ENCODE data around the gene ECEL1.
"Not testable (repeated sequence)": the region's sequence is repeated elsewhere in the genome, so short reads cannot be mapped to it uniquely, and the experiment has no call there.

The ECEL1 gene

GRCh38 chr2:232457121-232458011, 30.3 kb downstream of the ECEL1 start:
- H3K4me1 Mint-ChIP-seq = no peaks in the 10 kb centered on the region
- DNase-seq (ENCODE audit: low spot score in 2 of 2) (no peak), ATAC-seq (ENCODE audit: low read depth) (no peak)
- H3K4me3 Mint-ChIP-seq = no peak overlapping the region
- no peaks in the 10 kb centered on the region for H3K9me3 Mint-ChIP-seq
- no peaks in the 10 kb centered on the region for H3K36me3 Mint-ChIP-seq
- no peak overlapping the region for H3K27ac Mint-ChIP-seq
- peaks cover 10% of the 10 kb centered on the region for H3K27me3 Mint-ChIP-seq

GRCh38 chr2:232456296-232457120, 31.1 kb downstream of the ECEL1 start:
- ATAC-seq (ENCODE audit: low read depth) (no peak), DNase-seq (ENCODE audit: low spot score in 2 of 2) (no peak)
- H3K27ac Mint-ChIP-seq = no peak overlapping the region
- no peak overlapping the region for H3K4me3 Mint-ChIP-seq
- H3K9me3 Mint-ChIP-seq = no peaks in the 10 kb centered on the region
- no peaks in the 10 kb centered on the region for H3K36me3 Mint-ChIP-seq
- no peaks in the 10 kb centered on the region for H3K4me1 Mint-ChIP-seq
- peaks cover 10% of the 10 kb centered on the region for H3K27me3 Mint-ChIP-seq

GRCh38 chr2:232455426-232456255, 32.0 kb downstream of the ECEL1 start, which contains the start of gene ALPI:
ALPI (plus strand) TSS chr2:232456153; CDS start chr2:232456200, 47 bp downstream.
- DNase-seq (ENCODE audit: low spot score in 2 of 2) (no peak), ATAC-seq (ENCODE audit: low read depth) (no peak)
- H3K9me3 Mint-ChIP-seq = no peaks in the 10 kb centered on the region
- H3K4me3 Mint-ChIP-seq = no peak within 1 kb of the TSS
- peaks cover 10% of the 10 kb centered on the region for H3K27me3 Mint-ChIP-seq
- H3K4me1 Mint-ChIP-seq = no peaks in the 10 kb centered on the region
- no peak within 1 kb of the TSS for H3K27ac Mint-ChIP-seq
- H3K36me3 Mint-ChIP-seq = no peaks in the 10 kb centered on the region

GRCh38 chr2:232454630-232455029, 33.0 kb downstream of the ECEL1 start:
- Mint-ChIP-seq H3K4me1 (no peaks in the 10 kb centered on the region), H3K9me3 (no peaks in the 10 kb centered on the region), H3K4me3 (no peak overlapping the region), H3K27ac (no peak overlapping the region), H3K27me3 (peaks cover 5% of the 10 kb centered on the region), H3K36me3 (no peaks in the 10 kb centered on the region)
- ATAC-seq (ENCODE audit: low read depth) (no peak), DNase-seq (ENCODE audit: low spot score in 2 of 2) (no peak)

- not testable (repeated sequence) for ATAC-seq (ENCODE audit: low read depth); DNase-seq (ENCODE audit: low spot score in 2 of 2); H3K4me3 Mint-ChIP-seq; H3K36me3 Mint-ChIP-seq; H3K4me1 Mint-ChIP-seq; H3K27me3 Mint-ChIP-seq; H3K9me3 Mint-ChIP-seq; H3K27ac Mint-ChIP-seq
Measured at GRCh38 chr2:232451645-232452044, 36.0 kb downstream of the ECEL1 start.

GRCh38 chr2:232449964-232450363, 37.7 kb downstream of the ECEL1 start:
- peaks cover 2% of the 10 kb centered on the region for H3K4me1 Mint-ChIP-seq
- ATAC-seq (ENCODE audit: low read depth) = no peak
- H3K27ac Mint-ChIP-seq = no peak overlapping the region
- H3K4me3 Mint-ChIP-seq = no peak overlapping the region
- H3K36me3 Mint-ChIP-seq = no peaks in the 10 kb centered on the region
- H3K9me3 Mint-ChIP-seq = no peaks in the 10 kb centered on the region
- H3K27me3 Mint-ChIP-seq = peaks cover 2% of the 10 kb centered on the region
- DNase-seq (ENCODE audit: low spot score in 2 of 2) = no peak

DNA sequence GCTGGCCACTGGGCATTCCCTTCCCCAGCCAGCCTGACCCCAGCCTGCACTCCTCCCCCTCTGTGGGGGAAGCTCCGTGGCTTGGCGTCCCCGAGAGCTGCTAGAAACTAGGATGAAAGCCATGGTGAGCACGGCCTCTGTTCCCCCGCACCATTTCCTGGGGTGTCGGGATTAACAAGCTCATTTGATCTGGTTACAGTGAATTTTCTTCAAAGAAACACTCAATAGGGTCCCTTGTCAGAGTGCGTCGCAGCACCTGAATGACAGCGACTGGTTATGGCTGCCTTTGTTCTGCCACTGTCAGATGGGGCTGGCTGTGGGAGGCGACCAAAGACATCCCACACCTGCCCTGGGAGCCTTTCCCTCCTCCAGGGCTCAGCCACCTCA, 39.3 kb downstream of the ECEL1 start:
- no peaks in the 10 kb centered on the region for H3K9me3 Mint-ChIP-seq
- no peak overlapping the region for H3K27ac Mint-ChIP-seq
- no peak overlapping the region for H3K4me3 Mint-ChIP-seq
- peaks cover 2% of the 10 kb centered on the region for H3K27me3 Mint-ChIP-seq
- ATAC-seq (ENCODE audit: low read depth) = no peak
- no peak for DNase-seq (ENCODE audit: low spot score in 2 of 2)
- no peaks in the 10 kb centered on the region for H3K36me3 Mint-ChIP-seq
- H3K4me1 Mint-ChIP-seq = peaks cover 2% of the 10 kb centered on the region

GRCh38 chr2:232447638-232448303, 39.9 kb downstream of the ECEL1 start:
- no peak overlapping the region for H3K4me3 Mint-ChIP-seq
- no peak for ATAC-seq (ENCODE audit: low read depth)
- H3K27ac Mint-ChIP-seq = no peak overlapping the region
- DNase-seq (ENCODE audit: low spot score in 2 of 2) = no peak
- no peaks in the 10 kb centered on the region for H3K9me3 Mint-ChIP-seq
- H3K36me3 Mint-ChIP-seq = no peaks in the 10 kb centered on the region
- H3K27me3 Mint-ChIP-seq = peaks cover 2% of the 10 kb centered on the region
- H3K4me1 Mint-ChIP-seq = peaks cover 2% of the 10 kb centered on the region

GRCh38 chr2:232447091-232447620, 40.5 kb downstream of the ECEL1 start:
- no peak overlapping the region for H3K27ac Mint-ChIP-seq
- peak; percentile 19 for ATAC-seq (ENCODE audit: low read depth)
- no peaks in the 10 kb centered on the region for H3K9me3 Mint-ChIP-seq
- peaks cover 2% of the 10 kb centered on the region for H3K27me3 Mint-ChIP-seq
- no peaks in the 10 kb centered on the region for H3K36me3 Mint-ChIP-seq
- H3K4me3 Mint-ChIP-seq = no peak overlapping the region
- peaks cover 2% of the 10 kb centered on the region for H3K4me1 Mint-ChIP-seq
- DNase-seq (ENCODE audit: low spot score in 2 of 2) = no peak

- H3K27me3 Mint-ChIP-seq; DNase-seq (ENCODE audit: low spot score in 2 of 2); H3K4me3 Mint-ChIP-seq; H3K36me3 Mint-ChIP-seq; H3K27ac Mint-ChIP-seq; H3K4me1 Mint-ChIP-seq; H3K9me3 Mint-ChIP-seq: not testable (repeated sequence)
- peak; percentile 41 for ATAC-seq (ENCODE audit: low read depth)
Measured at GRCh38 chr2:232446266-232446777, 41.3 kb downstream of the ECEL1 start.

- not testable (repeated sequence) for H3K9me3 Mint-ChIP-seq; H3K4me3 Mint-ChIP-seq; H3K4me1 Mint-ChIP-seq; DNase-seq (ENCODE audit: low spot score in 2 of 2); H3K36me3 Mint-ChIP-seq; H3K27ac Mint-ChIP-seq; H3K27me3 Mint-ChIP-seq; ATAC-seq (ENCODE audit: low read depth)
Measured at GRCh38 chr2:232445149-232445885, 42.3 kb downstream of the ECEL1 start.

GRCh38 chr2:232444409-232445148, 43.1 kb downstream of the ECEL1 start:
- H3K27ac Mint-ChIP-seq = no peak overlapping the region
- no peak overlapping the region for H3K4me3 Mint-ChIP-seq
- peak; percentile 44 for ATAC-seq (ENCODE audit: low read depth)
- H3K27me3 Mint-ChIP-seq = peaks cover 2% of the 10 kb centered on the region
- H3K36me3 Mint-ChIP-seq = no peaks in the 10 kb centered on the region
- peak; percentile 33 to 51 for DNase-seq (ENCODE audit: low spot score in 2 of 2)
- no peaks in the 10 kb centered on the region for H3K9me3 Mint-ChIP-seq
- peaks cover 6% of the 10 kb centered on the region for H3K4me1 Mint-ChIP-seq
